HepG2 (cell line): ENCODE measurements around the gene ADGRB3. TPM values are rescaled to one million over a fixed set of nuclear protein-coding genes. Genes with fewer than 3 reads are reported as not detected.

Experiments used
- ATAC-seq: fragments of 200-7000 bp; cut with Tn5 transposase; 3 replicates; pipeline ENCODE4 v1.9.1; 2020; ENCODE audit warnings: mild to moderate bottlenecking, moderate library complexity
- BruUV-seq: library from RNA; stranded (reverse); fragments of 400-500 nt; replicated peaks from 2 replicates; lab custom pipeline; 2021; lab: Mats Ljungman, UMichigan
- CTCF ChIA-PET: fragments of 300-600 bp; formaldehyde crosslinking; extraction: SDS; loops from one replicate; lab custom pipeline; 2021; ENCODE audit warnings: low total read pairs, inconsistent platforms, low intra/inter-chr PET ratio; lab: Yijun Ruan, JAX
- POLR2A ChIA-PET: fragments of 350-600 bp; sonication (Branson Sonifier 250); formaldehyde crosslinking; loops from one replicate; lab custom pipeline; 2020; ENCODE audit warnings: antibody characterized with exemption, inconsistent platforms; lab: Yijun Ruan, JAX
- DNase-seq: peaks from one replicate; pipeline ENCODE4 v3.0.0-alpha.2; 2015; ENCODE audit warnings: low spot score
- FAIRE-seq: peaks from 3 replicates; lab custom pipeline; 2011; peaks lifted over from hg19 to GRCh38; lab: Jason Lieb, UNC
- H2AFZ ChIP-seq: one replicate; pipeline ENCODE4 v1.6.1; 2011; ENCODE audit warnings: low read length, inconsistent platforms
- H3K27ac ChIP-seq: fragments of 300-600 bp; 3 replicates; pipeline ENCODE4 v1.8.0; 2011; ENCODE audit warnings: mixed run types, mild to moderate bottlenecking, mixed read lengths, low read length, inconsistent platforms; ENCODE audit not compliant: insufficient read depth; ENCODE audit errors: extremely low read length
- H3K27me3 ChIP-seq, 2 experiments: fragments of 200-600 bp in 1 of 2; 2 replicates in 1 of 2; 3 replicates in 1 of 2; pipeline versions ENCODE4 v1.6.0 to v1.8.0; 2011; ENCODE audit warnings: low read length in 2 of 2, mild to moderate bottlenecking in 2 of 2, moderate library complexity in 2 of 2, inconsistent platforms in 1 of 2; ENCODE audit not compliant: insufficient read depth in 2 of 2, control insufficient read depth in 1 of 2
- H3K36me3 ChIP-seq, 2 experiments: fragments of 200-600 bp in 1 of 2; replicated peaks in 1 of 2; 2 replicates in 1 of 2; 3 replicates in 1 of 2; pipeline versions ENCODE4 v1.5.1 to v1.8.0; 2011; ENCODE audit warnings: low read length in 2 of 2, inconsistent platforms in 1 of 2; ENCODE audit not compliant: insufficient read depth in 2 of 2, control insufficient read depth in 1 of 2
- H3K4me1 ChIP-seq: 2 replicates; pipeline ENCODE4 v1.5.1; 2012; ENCODE audit warnings: low read length, inconsistent platforms; ENCODE audit not compliant: insufficient read depth
- H3K4me2 ChIP-seq: 2 replicates; pipeline ENCODE4 v1.6.0; 2011; ENCODE audit warnings: low read depth, low read length, inconsistent platforms
- H3K4me3 ChIP-seq, 3 experiments: fragments of 200-600 bp in 1 of 3; sonication (generic), shearing (Covaris generic) in 1 of 3; replicated peaks in 1 of 3; 2 replicates each; pipeline ENCODE4 v1.5.1; 2011 to 2016; ENCODE audit warnings: low read length in 3 of 3, inconsistent platforms in 2 of 3, low read depth in 2 of 3, mild to moderate bottlenecking in 2 of 3, control low read depth in 1 of 3, mixed read lengths in 1 of 3; ENCODE audit not compliant: insufficient read depth in 1 of 3
- H3K79me2 ChIP-seq: one replicate; pipeline ENCODE4 v1.6.1; 2011; ENCODE audit warnings: low read length, inconsistent platforms; ENCODE audit not compliant: insufficient read depth
- H3K9ac ChIP-seq: 2 replicates; pipeline ENCODE4 v1.6.0; 2011; ENCODE audit warnings: mild to moderate bottlenecking, low read depth, low read length, inconsistent platforms; ENCODE audit not compliant: insufficient read depth
- H3K9me3 ChIP-seq: 2 replicates; pipeline ENCODE4 v1.5.1; 2012; ENCODE audit warnings: mild to moderate bottlenecking, low read length
- H4K20me1 ChIP-seq: 2 replicates; pipeline ENCODE4 v1.6.0; 2011; ENCODE audit warnings: inconsistent platforms, mild to moderate bottlenecking, low read length, moderate library complexity; ENCODE audit not compliant: insufficient read depth
- JDP2 ChIP-seq: sonication (generic); formaldehyde crosslinking; IDR thresholded peaks from 2 replicates; pipeline ENCODE4 v1.8.1; 2022; ENCODE audit warnings: missing genetic modification reagents, borderline replicate concordance
- MAF1 ChIP-seq: sonication (generic); formaldehyde crosslinking; IDR thresholded peaks from 2 replicates; pipeline ENCODE4 v1.5.0; 2020; ENCODE audit warnings: missing genetic modification reagents, borderline replicate concordance
- MTA1 ChIP-seq: sonication (generic); formaldehyde crosslinking; IDR thresholded peaks from 2 replicates; pipeline ENCODE4 v1.4.0; 2020; ENCODE audit warnings: missing genetic modification reagents, mild to moderate bottlenecking, borderline replicate concordance
- MXD4 ChIP-seq: IDR thresholded peaks from 2 replicates; pipeline ENCODE4 v1.6.1; 2016; ENCODE audit warnings: mild to moderate bottlenecking, missing biosample characterization, missing genetic modification reagents
- YY1 ChIP-seq: IDR thresholded peaks from 2 replicates; pipeline ENCODE4 v1.6.1; 2011; ENCODE audit warnings: low read length, low read depth, moderate library complexity, mild to moderate bottlenecking; ENCODE audit not compliant: insufficient read depth, insufficient replicate concordance
- ZBTB2 ChIP-seq: sonication (generic); formaldehyde crosslinking; IDR thresholded peaks from 2 replicates; pipeline ENCODE4 v1.8.0; 2022; ENCODE audit warnings: low read depth, missing genetic modification reagents
- ZKSCAN1 ChIP-seq: fragments of 150-350 bp; IDR thresholded peaks from 2 replicates; pipeline ENCODE4 v1.6.1; 2014; ENCODE audit warnings: low read length
- ZNF326 ChIP-seq: sonication (generic); formaldehyde crosslinking; IDR thresholded peaks from 2 replicates; pipeline ENCODE4 v1.4.0; 2020; ENCODE audit warnings: missing genetic modification reagents, borderline replicate concordance
- ZNF615 ChIP-seq: sonication (generic); formaldehyde crosslinking; IDR thresholded peaks from 2 replicates; pipeline ENCODE4 v1.5.0; 2020; ENCODE audit warnings: mild to moderate bottlenecking, missing genetic modification reagents, borderline replicate concordance
- ZNF780A ChIP-seq: sonication (generic); formaldehyde crosslinking; IDR thresholded peaks from 2 replicates; pipeline ENCODE4 v1.8.0; 2022; ENCODE audit warnings: mild to moderate bottlenecking, missing genetic modification reagents, moderate library complexity
- ZNF816 ChIP-seq: sonication (generic); formaldehyde crosslinking; IDR thresholded peaks from 2 replicates; pipeline ENCODE4 v1.8.0; 2022; ENCODE audit warnings: missing genetic modification reagents, mild to moderate bottlenecking, borderline replicate concordance
- WGBS: methylation state at CpG from one replicate; pipeline ENCODE4 v1.1.6; 2017; ENCODE audit warnings: low lambda C conversion rate; 5-methylcytosine and 5-hydroxymethylcytosine counted together
- in situ Hi-C: cut with HindIII; loops from 2 replicates; pipeline ENCODE4 v1.10.0; 2017; ENCODE audit warnings: low pct_unique_long_range_greater_than_20kb; ENCODE audit not compliant: extremely low pct_ligation_motif_present
- intact Hi-C: fragments of 100-400 bp; cut with micrococcal nuclease; formaldehyde crosslinking; loops from one replicate; pipeline ENCODE4 v1.10.0; 2022; ENCODE audit not compliant: unreplicated experiment
- polyA plus RNA-seq, 8 experiments: library from polyadenylated mRNA; depleted of rRNA in 3 of 8; stranded (reverse) in 7 of 8; unstranded in 1 of 8; fragments of >200 nt; fragmentation: Illumina TruSeq in 4 of 8; extraction: Trizol in 4 of 8; gene quantifications; 2 replicates each; pipeline versions ENCODE4 v1.2.1 to v1.2.3, GENCODE V29; 2011 to 2016; ENCODE audit warnings: low read depth in 4 of 8, missing spikeins in 1 of 8, mixed read lengths in 1 of 8; ENCODE audit not compliant: insufficient read depth in 1 of 8
- total RNA-seq, 5 experiments: library from RNA; depleted of rRNA; stranded (reverse); fragments of >200 nt; fragmentation: Illumina TruSeq; extraction: Trizol; gene quantifications; 2 replicates each; pipeline ENCODE4 v1.2.3, GENCODE V29; 2016; ENCODE audit warnings: low read depth in 1 of 5
- TF ChIP-seq, protein P1 (sequence below), 2 experiments: sonication (generic) in 1 of 2; formaldehyde crosslinking in 1 of 2; IDR thresholded peaks; 2 replicates each; pipeline versions ENCODE4 v1.4.0 to v1.6.1; 2016 to 2020; ENCODE audit warnings: borderline replicate concordance in 1 of 2, low read depth in 1 of 2, mild to moderate bottlenecking in 1 of 2, missing genetic modification reagents in 1 of 2

ADGRB3 gene
- total and polyA plus RNA-seq, 2 of the 13 experiments (the other 11 are each of a cell fraction or from before 2014, with no cell fraction given) = not detected

DNA sequence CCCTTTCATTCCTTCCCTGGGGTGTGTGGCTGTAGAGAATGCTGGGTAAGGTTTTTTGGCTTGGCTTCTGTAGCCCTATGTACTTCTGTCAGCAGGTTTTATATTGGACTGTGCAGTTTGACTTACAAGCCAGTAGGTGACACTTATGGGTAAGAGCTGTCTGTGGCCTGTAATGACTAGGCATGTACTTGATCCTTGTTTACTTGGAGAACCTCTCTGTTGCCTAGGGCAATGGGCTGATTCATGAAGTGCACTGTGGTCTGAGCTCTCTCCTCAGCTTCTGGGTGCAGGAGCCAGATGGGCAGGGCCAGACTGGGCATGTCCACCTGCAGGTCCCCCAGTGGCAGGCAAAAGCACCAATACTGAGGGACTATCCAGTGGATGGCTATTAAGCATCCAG is 544.6 kb downstream of the ADGRB3 start:
- H3K79me2 ChIP-seq = no peaks in the 10 kb centered on the region
- POLR2A ChIA-PET = no interaction called here
- DNase-seq (peak; percentile 4), ATAC-seq (peak; percentile 74), FAIRE-seq (no peak)
- H3K4me3 ChIP-seq = no peak overlapping the region
- no peak for TF ChIP-seq ZNF780A (CRISPR knock-in tag)
- no peak for TF ChIP-seq ZKSCAN1
- no peak for TF ChIP-seq MAF1 (CRISPR knock-in tag)
- no peak for TF ChIP-seq ZNF326 (CRISPR knock-in tag)
- no peaks in the 10 kb centered on the region for H3K27me3 ChIP-seq
- in situ Hi-C loops = no loop called here
- H3K9ac ChIP-seq = no peak overlapping the region
- no peak overlapping the region for H3K27ac ChIP-seq
- no peak overlapping the region for H3K4me2 ChIP-seq
- no peaks in the 10 kb centered on the region for H3K36me3 ChIP-seq
- no TSS peak for BruUV-seq
- H3K9me3 ChIP-seq = no peaks in the 10 kb centered on the region
- no peaks in the 10 kb centered on the region for H4K20me1 ChIP-seq
- intact Hi-C loops = no loop called here
- CTCF ChIA-PET = no interaction called here
- H2AFZ ChIP-seq = no peak overlapping the region
- no peaks in the 10 kb centered on the region for H3K4me1 ChIP-seq

- 0% methylated on average over 6 of the region's 7 CpGs for WGBS
- CTCF ChIA-PET = no interaction called here
- Histone ChIP-seq H2AFZ (no peak overlapping the region), H3K27ac (no peak overlapping the region), H3K4me3 (no peak overlapping the region), H3K4me1 (no peaks in the 10 kb centered on the region), H3K4me2 (no peak overlapping the region), H3K36me3 (no peaks in the 10 kb centered on the region), H3K27me3 (no peaks in the 10 kb centered on the region), H3K9ac (no peak overlapping the region), H3K79me2 (no peaks in the 10 kb centered on the region), H4K20me1 (no peaks in the 10 kb centered on the region), H3K9me3 (no peaks in the 10 kb centered on the region)
- intact Hi-C loops (no loop called here), in situ Hi-C loops (no loop called here)
- no peak for ATAC-seq
- POLR2A ChIA-PET = no interaction called here
- DNase-seq = no peak
- no TSS peak for BruUV-seq
- FAIRE-seq = no peak
- no peak for TF ChIP-seq ZBTB2
- TF ChIP-seq YY1 = peak; percentile 21
- TF ChIP-seq ZNF615 = no peak
- no peak for TF ChIP-seq ZNF816 (CRISPR knock-in tag)
- TF ChIP-seq JDP2 = no peak
- no peak for TF ChIP-seq MTA1
- TF ChIP-seq, protein P1, sequence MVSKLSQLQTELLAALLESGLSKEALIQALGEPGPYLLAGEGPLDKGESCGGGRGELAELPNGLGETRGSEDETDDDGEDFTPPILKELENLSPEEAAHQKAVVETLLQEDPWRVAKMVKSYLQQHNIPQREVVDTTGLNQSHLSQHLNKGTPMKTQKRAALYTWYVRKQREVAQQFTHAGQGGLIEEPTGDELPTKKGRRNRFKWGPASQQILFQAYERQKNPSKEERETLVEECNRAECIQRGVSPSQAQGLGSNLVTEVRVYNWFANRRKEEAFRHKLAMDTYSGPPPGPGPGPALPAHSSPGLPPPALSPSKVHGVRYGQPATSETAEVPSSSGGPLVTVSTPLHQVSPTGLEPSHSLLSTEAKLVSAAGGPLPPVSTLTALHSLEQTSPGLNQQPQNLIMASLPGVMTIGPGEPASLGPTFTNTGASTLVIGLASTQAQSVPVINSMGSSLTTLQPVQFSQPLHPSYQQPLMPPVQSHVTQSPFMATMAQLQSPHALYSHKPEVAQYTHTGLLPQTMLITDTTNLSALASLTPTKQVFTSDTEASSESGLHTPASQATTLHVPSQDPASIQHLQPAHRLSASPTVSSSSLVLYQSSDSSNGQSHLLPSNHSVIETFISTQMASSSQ (IDR thresholded peaks at IDR 0.05; ENCODE audit: low read depth) = no peak
- TF ChIP-seq, protein P1 (CRISPR knock-in tag; IDR thresholded peaks at IDR 0.05; ENCODE audit: borderline replicate concordance) = no peak
- no peak for TF ChIP-seq MXD4
Measured at GRCh38 chr6:69180361-69181067, 545.4 kb downstream of the ADGRB3 start.
